SK-N-MC (cell line): Measurements from ENCODE around the gene LIF.
"Not testable (repeated sequence)": the region's sequence is repeated elsewhere in the genome, so short reads cannot be mapped to it uniquely, and the experiment has no call there.

Source experiments
- DNase-seq: peaks from one replicate; pipeline ENCODE4 v3.0.0-alpha.2; 2011; ENCODE audit warnings: low read depth, low spot score
- H3K27ac ChIP-seq: fragments of 200-600 bp; sonication (generic); 2 replicates; pipeline ENCODE4 v1.5.1; 2016; ENCODE audit warnings: mixed run types
- H3K36me3 ChIP-seq: fragments of 200-600 bp; sonication (generic); 2 replicates; pipeline ENCODE4 v1.6.1; 2017; ENCODE audit warnings: antibody characterized with exemption, low read length, mixed read lengths; ENCODE audit not compliant: insufficient read depth
- H3K4me3 ChIP-seq: fragments of 200-600 bp; sonication (generic); 2 replicates; pipeline ENCODE4 v1.5.1; 2016
- H3K9ac ChIP-seq: fragments of 200-600 bp; sonication (generic); 2 replicates; pipeline ENCODE4 v1.8.0; 2017; ENCODE audit warnings: mixed run types, mixed read lengths; ENCODE audit not compliant: insufficient read length
- H3K9me3 ChIP-seq: fragments of 200-600 bp; sonication (generic); 2 replicates; pipeline ENCODE4 v1.6.1; 2017; ENCODE audit warnings: low read depth, mild to moderate bottlenecking, antibody characterized with exemption, low read length, moderate library complexity, mixed read lengths
- EZH2 ChIP-seq: fragments of 200-600 bp; sonication (generic); IDR thresholded peaks from one replicate; pipeline ENCODE4 v1.6.1; 2017; ENCODE audit warnings: antibody characterized with exemption
- FOXP2 ChIP-seq: optimal IDR thresholded peaks from 2 replicates; pipeline ENCODE3; 2011; ENCODE audit warnings: mild to moderate bottlenecking, moderate library complexity; ENCODE audit not compliant: insufficient read depth; ENCODE audit errors: extremely low read length, control extremely low read depth
- POLR2AphosphoS5 ChIP-seq: IDR thresholded peaks from 2 replicates; pipeline ENCODE4 v1.6.1; 2012; ENCODE audit warnings: mild to moderate bottlenecking, low read depth, low read length, borderline replicate concordance

The LIF gene

DNA sequence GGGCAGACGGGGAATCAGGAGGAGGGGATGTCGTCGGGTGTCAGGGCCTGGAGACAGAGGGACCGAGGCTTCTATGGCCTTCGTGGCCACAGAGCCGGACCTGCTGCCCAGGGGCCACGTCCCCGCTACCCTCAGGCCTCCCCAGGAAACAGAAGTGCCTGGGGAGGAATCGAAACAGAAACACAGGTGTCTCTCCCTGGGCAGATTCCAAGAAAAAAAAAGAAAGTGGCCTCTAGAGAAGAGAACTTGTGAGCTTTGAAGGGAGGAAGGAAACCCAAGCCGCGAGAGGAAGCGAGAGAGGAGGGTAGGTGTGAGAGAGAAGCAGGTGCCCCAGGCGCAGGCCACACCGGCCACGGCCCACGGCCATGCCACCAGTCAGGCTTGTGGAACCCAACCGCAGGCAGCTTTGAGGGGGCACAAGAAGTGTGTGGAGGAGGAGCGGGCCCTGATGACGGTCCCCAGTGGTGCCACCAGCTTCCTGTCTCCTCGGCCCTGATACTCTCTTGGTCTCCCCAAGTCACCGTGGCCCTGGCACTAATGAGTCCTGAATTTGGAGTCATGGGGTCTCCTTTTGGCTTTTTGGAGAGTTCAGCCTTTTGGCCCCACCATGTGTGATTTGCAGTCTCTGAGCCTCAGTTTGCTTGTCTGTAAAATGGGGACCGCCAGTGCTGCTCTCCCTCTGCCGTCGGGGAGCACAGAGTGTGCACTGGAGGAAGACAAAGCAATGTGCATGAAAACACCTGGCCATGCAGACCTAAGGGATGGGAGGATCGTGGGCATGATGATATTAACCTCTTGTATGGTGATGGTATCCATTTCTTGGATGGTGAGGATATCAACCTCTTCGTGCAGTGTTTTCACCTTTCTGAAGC lies 25.2 kb downstream of the LIF start:
- Histone ChIP-seq H3K4me3 (no peak overlapping the region), H3K9me3 (no peaks in the 10 kb centered on the region), H3K36me3 (no peaks in the 10 kb centered on the region), H3K9ac (no peak overlapping the region), H3K27ac (no peak overlapping the region)
- DNase-seq = no peak
- TF ChIP-seq EZH2 (no peak), POLR2AphosphoS5 (no peak), FOXP2 (no peak)

DNA sequence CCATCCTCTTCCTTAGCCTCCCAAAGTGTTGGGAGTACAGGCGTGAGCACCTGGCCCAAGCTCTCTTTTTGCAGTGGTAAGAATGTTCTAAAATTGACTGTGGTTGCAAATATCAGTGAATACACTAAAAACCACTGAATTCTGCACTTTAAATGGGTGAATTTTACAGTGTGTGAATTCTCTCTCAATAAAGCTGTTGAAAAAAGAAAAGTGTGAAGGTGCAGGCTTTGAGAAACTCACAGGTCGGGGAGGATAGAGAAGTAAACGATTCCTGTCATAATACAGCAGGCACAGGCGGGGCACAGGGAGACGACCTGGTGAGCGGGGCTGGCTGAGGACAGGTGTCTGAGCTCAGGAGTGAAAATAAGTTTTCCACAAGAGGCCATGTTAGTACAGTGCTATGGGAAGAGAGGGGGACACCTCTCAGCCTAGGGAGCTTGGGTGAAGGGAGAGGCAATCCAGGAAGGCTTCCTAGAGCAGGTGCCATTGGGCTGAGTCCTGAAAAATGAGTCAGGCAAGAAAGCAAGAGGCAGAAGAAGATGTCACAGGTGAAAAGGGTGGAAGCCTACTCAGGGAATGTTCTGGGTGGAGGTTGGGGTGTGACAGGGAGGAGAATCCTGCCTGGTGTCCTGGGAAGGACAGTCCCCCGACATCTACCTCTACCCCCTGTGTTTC lies 26.1 kb downstream of the LIF start:
- DNase-seq = no peak
- H3K36me3 ChIP-seq = no peaks in the 10 kb centered on the region
- H3K27ac ChIP-seq = no peak overlapping the region
- no peak overlapping the region for H3K4me3 ChIP-seq
- H3K9me3 ChIP-seq = no peaks in the 10 kb centered on the region
- TF ChIP-seq EZH2 (no peak), FOXP2 (no peak), POLR2AphosphoS5 (no peak)
- H3K9ac ChIP-seq = no peak overlapping the region

GRCh38 chr22:30219668-30220278 lies 26.8 kb downstream of the LIF start:
- H3K36me3 ChIP-seq = no peaks in the 10 kb centered on the region
- H3K9ac ChIP-seq = no peak overlapping the region
- H3K27ac ChIP-seq = no peak overlapping the region
- TF ChIP-seq FOXP2 = no peak
- no peak for TF ChIP-seq EZH2
- no peak for TF ChIP-seq POLR2AphosphoS5
- no peak overlapping the region for H3K4me3 ChIP-seq
- DNase-seq = no peak
- no peaks in the 10 kb centered on the region for H3K9me3 ChIP-seq

DNA sequence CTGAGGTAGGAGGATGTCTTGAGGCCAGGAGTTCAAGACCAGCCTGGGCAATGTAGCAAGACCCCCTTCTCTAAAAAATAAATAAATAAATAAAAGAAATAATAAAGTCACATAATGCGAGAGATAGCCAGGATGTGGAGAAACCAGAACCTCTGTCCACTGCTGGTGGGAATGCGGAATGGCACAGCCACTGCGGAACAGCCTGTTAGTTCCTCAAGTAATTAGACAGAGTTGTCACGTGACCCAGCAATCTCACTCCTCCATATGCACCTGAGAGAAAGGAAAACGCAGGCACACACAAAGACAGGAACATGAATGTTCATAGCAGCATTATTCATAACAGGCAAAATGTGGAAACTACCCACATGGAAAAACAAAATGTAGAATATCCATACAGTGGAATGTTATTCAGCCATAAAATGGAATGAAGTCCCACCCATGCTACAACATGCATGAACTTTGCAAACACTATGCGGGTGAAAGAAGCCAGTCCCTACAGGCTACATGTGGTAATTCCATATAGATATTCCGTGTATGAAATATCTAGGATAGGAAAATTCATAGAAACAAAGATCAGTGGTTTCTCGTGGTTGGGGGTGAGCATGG lies 27.4 kb downstream of the LIF start:
- TF ChIP-seq EZH2 (no peak), FOXP2 (no peak), POLR2AphosphoS5 (no peak)
- H3K27ac ChIP-seq = no peak overlapping the region

DNA sequence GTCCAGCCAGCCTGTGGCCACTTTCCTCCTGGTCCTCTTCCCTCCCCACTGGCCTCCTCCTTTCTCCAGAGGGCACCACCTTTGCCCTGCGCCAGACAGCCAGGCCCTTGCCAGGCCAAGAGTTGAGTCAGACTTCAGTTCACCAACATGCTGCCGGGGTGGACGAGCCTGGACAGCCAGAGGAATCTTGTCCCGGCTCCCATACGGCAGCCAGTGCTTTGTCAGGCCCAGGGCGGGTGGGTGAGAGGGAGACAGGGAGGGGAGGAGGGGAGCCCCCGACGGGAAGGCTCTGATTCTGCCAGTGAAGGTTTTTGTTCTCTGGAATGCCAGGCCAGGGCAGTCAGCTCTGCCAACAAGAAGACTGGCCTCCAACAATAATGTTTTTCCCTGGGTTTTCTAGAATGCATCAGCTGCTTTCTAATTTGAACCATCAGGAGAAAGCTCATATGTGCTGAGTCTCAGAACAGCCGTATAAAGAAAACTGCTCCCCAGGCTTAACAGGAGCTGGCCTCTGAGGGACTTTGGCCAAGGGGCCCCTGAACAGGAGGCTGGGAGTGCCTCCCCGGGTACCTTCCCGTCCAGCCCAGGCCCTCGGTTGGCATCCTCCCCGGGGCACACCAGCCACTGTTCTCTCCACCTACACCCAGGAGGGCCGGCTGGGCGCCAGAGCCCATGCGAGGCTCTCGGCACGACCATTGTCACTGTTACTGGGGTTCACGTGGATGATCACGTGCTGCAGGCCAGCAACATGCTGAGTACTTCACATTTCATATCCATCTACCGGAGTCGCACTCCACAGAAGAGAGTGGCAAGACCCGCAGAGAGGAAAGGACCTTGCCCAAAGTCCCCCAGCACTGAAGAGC lies 28.6 kb downstream of the LIF start:
- Histone ChIP-seq H3K27ac (no peak overlapping the region), H3K36me3 (no peaks in the 10 kb centered on the region), H3K4me3 (no peak overlapping the region), H3K9ac (no peak overlapping the region), H3K9me3 (no peaks in the 10 kb centered on the region)
- TF ChIP-seq FOXP2 = no peak
- TF ChIP-seq EZH2 = no peak
- TF ChIP-seq POLR2AphosphoS5 = no peak
- no peak for DNase-seq

More for the DNA sequence above, 27.4 kb downstream of the LIF start:
- no peaks in the 10 kb centered on the region for H3K36me3 ChIP-seq
- H3K9ac ChIP-seq = no peak overlapping the region
- no peaks in the 10 kb centered on the region for H3K9me3 ChIP-seq
- no peak overlapping the region for H3K4me3 ChIP-seq
- DNase-seq = no peak

- no peaks in the 10 kb centered on the region for H3K9me3 ChIP-seq
- no peak overlapping the region for H3K4me3 ChIP-seq
- TF ChIP-seq FOXP2 = no peak
- TF ChIP-seq EZH2 = no peak
- TF ChIP-seq POLR2AphosphoS5 = no peak
- H3K9ac ChIP-seq = no peak overlapping the region
- no peak for DNase-seq
- no peaks in the 10 kb centered on the region for H3K36me3 ChIP-seq
- H3K27ac ChIP-seq = no peak overlapping the region
Measured at GRCh38 chr22:30216710-30217109, 29.8 kb downstream of the LIF start.

- not testable (repeated sequence) for DNase-seq, H3K9ac ChIP-seq, H3K4me3 ChIP-seq, H3K9me3 ChIP-seq, H3K27ac ChIP-seq, H3K36me3 ChIP-seq
Measured at GRCh38 chr22:30216272-30216671, 30.3 kb downstream of the LIF start.
